Myocyte (in vitro differentiated cells): ENCODE measurements around the gene GLRA1. TPM values are rescaled to one million over a fixed set of nuclear protein-coding genes. Genes with fewer than 3 reads are reported as not detected.

Source experiments
- DNase-seq: peaks from one replicate; pipeline ENCODE4 v3.0.0-alpha.2; 2012; ENCODE audit warnings: low read depth
- polyA plus RNA-seq: library from polyadenylated mRNA; unstranded; fragments of >200 nt; gene quantifications from one replicate; pipeline ENCODE4 v1.2.1, GENCODE V29; 2012; ENCODE audit warnings: missing spikeins
- total RNA-seq: library from RNA; depleted of rRNA; stranded (reverse); fragments of >200 nt; gene quantifications from 2 replicates; pipeline ENCODE4 v1.2.3, GENCODE V29; 2014

The GLRA1 gene
- total RNA-seq, result not detected in 2 replicates
- polyA plus RNA-seq, result 0.06 TPM

- peak; percentile 65 for DNase-seq
These were observed at the start of gene GLRA1 for GRCh38 chr5:151924564-151925301. TSS of gene GLRA1 (minus strand) at chr5:151924851. CDS start at chr5:151924549, 302 bp downstream.

GRCh38 chr5:151970885-151971284, 46.2 kb upstream of the GLRA1 start:
- DNase-seq, result no peak

GRCh38 chr5:151967865-151968264, 43.2 kb upstream of the GLRA1 start:
- DNase-seq, result no peak

GRCh38 chr5:151966046-151966445, 41.4 kb upstream of the GLRA1 start:
- DNase-seq, result no peak

GRCh38 chr5:151964471-151964870, 39.8 kb upstream of the GLRA1 start:
- DNase-seq, result no peak

GRCh38 chr5:151961557-151961956, 36.9 kb upstream of the GLRA1 start:
- peak; percentile 45 for DNase-seq

- peak; percentile 42 for DNase-seq
These were observed 33.5 kb upstream of the GLRA1 start for GRCh38 chr5:151958111-151958510.

GRCh38 chr5:151956725-151957124, 32.1 kb upstream of the GLRA1 start:
- no peak for DNase-seq

GRCh38 chr5:151954255-151954654, 29.6 kb upstream of the GLRA1 start:
- peak; percentile 59 for DNase-seq

- no peak for DNase-seq
These were observed 29.2 kb upstream of the GLRA1 start for GRCh38 chr5:151953833-151954232.

GRCh38 chr5:151952238-151952637, 27.6 kb upstream of the GLRA1 start:
- DNase-seq, result no peak

- peak; percentile 40 for DNase-seq
These were observed 26.1 kb upstream of the GLRA1 start for GRCh38 chr5:151950706-151951105.

GRCh38 chr5:151949701-151950308, 25.2 kb upstream of the GLRA1 start:
- peak; percentile 42 for DNase-seq

GRCh38 chr5:151949113-151949512, 24.5 kb upstream of the GLRA1 start:
- DNase-seq, result no peak

- peak; percentile 36 for DNase-seq
These were observed 23.4 kb upstream of the GLRA1 start for GRCh38 chr5:151947931-151948608.

GRCh38 chr5:151937851-151938250, 13.2 kb upstream of the GLRA1 start:
- peak; percentile 62 for DNase-seq

GRCh38 chr5:151935135-151935695, 10.6 kb upstream of the GLRA1 start:
- no peak for DNase-seq

GRCh38 chr5:151931260-151931659, 6.6 kb upstream of the GLRA1 start:
- DNase-seq, result no peak

GRCh38 chr5:151926188-151926587, 1.5 kb upstream of the GLRA1 start:
- no peak for DNase-seq

- DNase-seq, result no peak
These were observed 689 bp upstream of the GLRA1 start for GRCh38 chr5:151925340-151925739.

- no peak for DNase-seq
These were observed 680 bp downstream of the GLRA1 start for GRCh38 chr5:151923866-151924476.

- DNase-seq, result no peak
These were observed 2.7 kb downstream of the GLRA1 start for GRCh38 chr5:151921916-151922315.
